ENCODE measurements around the gene NAV2.

NAV2 gene

GRCh38 chr11:19712281-19713195 lies at the start of gene NAV2:
Gene NAV2, plus strand, starts transcription at chr11:19712837. Its CDS starts 859 bp downstream, at chr11:19713696.
- DNase-seq (ENCODE audit: low read depth), result peak; percentile 44

- DNase-seq (ENCODE audit: low read depth), result no peak
Observed at GRCh38 chr11:19663206-19663605, 49.4 kb upstream of the NAV2 start.

- no peak for DNase-seq (ENCODE audit: low read depth)
Observed at GRCh38 chr11:19664886-19665548, 47.6 kb upstream of the NAV2 start.

- DNase-seq (ENCODE audit: low read depth), result no peak
Observed at GRCh38 chr11:19666951-19667350, 45.7 kb upstream of the NAV2 start.

- no peak for DNase-seq (ENCODE audit: low read depth)
Observed at GRCh38 chr11:19669511-19669910, 43.1 kb upstream of the NAV2 start.

- DNase-seq (ENCODE audit: low read depth), result no peak
Observed at GRCh38 chr11:19670030-19670791, 42.4 kb upstream of the NAV2 start.

- DNase-seq (ENCODE audit: low read depth), result no peak
Observed at GRCh38 chr11:19672586-19673206, 39.9 kb upstream of the NAV2 start.

- no peak for DNase-seq (ENCODE audit: low read depth)
Observed at GRCh38 chr11:19673924-19674729, 38.5 kb upstream of the NAV2 start.

GRCh38 chr11:19674836-19675235 lies 37.8 kb upstream of the NAV2 start:
- no peak for DNase-seq (ENCODE audit: low read depth)

- no peak for DNase-seq (ENCODE audit: low read depth)
Observed at GRCh38 chr11:19675397-19675796, 37.2 kb upstream of the NAV2 start.

- no peak for DNase-seq (ENCODE audit: low read depth)
Observed at GRCh38 chr11:19676475-19677380, 35.9 kb upstream of the NAV2 start.

GRCh38 chr11:19677381-19678080 lies 35.1 kb upstream of the NAV2 start:
- DNase-seq (ENCODE audit: low read depth), result no peak

- DNase-seq (ENCODE audit: low read depth), result no peak
Observed at GRCh38 chr11:19679952-19680828, 32.4 kb upstream of the NAV2 start.

- no peak for DNase-seq (ENCODE audit: low read depth)
Observed at GRCh38 chr11:19680829-19681368, 31.7 kb upstream of the NAV2 start.

- DNase-seq (ENCODE audit: low read depth), result no peak
Observed at GRCh38 chr11:19683141-19683805, 29.4 kb upstream of the NAV2 start.

- DNase-seq (ENCODE audit: low read depth), result no peak
Observed at GRCh38 chr11:19683862-19684491, 28.7 kb upstream of the NAV2 start.

GRCh38 chr11:19686234-19686633 lies 26.4 kb upstream of the NAV2 start:
- no peak for DNase-seq (ENCODE audit: low read depth)

All from stimulated activated CD8-positive, alpha-beta memory T cell treated with anti-CD3 and anti-CD28 coated beads, Interleukin-7, amount 100 ng/mL, for 24 hours (primary cell).